Astrocyte of the cerebellum (primary cell): ENCODE data around the gene PSMB9.

ENCODE experiments used
- DNase-seq: peaks from one replicate; pipeline ENCODE4 v3.0.0-alpha.2; 2011; ENCODE audit warnings: low read depth
- H3K4me3 ChIP-seq: 2 replicates; pipeline ENCODE4 v1.5.1; 2011; ENCODE audit warnings: mild to moderate bottlenecking, low read depth, low read length, moderate library complexity
- in situ Hi-C: cut with HindIII; loops from 2 replicates; pipeline ENCODE4 v1.10.0; 2017; ENCODE audit warnings: low sequenced_read_pairs
- TF ChIP-seq, protein P1 (sequence below): IDR thresholded peaks from 2 replicates; pipeline ENCODE4 v1.5.1; 2012; ENCODE audit warnings: low read length, low read depth, moderate library complexity, mild to moderate bottlenecking; ENCODE audit errors: missing control alignments

PSMB9 gene

DNA sequence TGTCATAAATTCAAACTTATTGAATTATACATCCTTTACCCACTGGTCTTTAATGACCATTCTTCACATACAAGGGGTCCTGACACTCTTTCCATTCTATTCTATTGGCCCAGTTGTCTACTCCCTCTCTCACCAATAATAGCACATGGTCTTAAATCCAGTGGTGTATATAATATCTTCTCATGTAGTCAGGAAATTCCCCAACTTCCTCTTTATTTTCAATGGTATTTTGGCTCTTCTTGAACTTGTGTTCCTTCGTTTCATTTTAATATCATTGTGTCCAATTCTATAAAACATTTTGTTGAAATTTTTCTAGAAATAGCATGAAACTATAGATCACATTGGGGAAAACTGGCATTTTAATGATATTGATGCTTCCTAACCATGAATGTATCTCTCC, 36.8 kb downstream of the PSMB9 start:
- no peak overlapping the region for H3K4me3 ChIP-seq
- TF ChIP-seq, protein P1, sequence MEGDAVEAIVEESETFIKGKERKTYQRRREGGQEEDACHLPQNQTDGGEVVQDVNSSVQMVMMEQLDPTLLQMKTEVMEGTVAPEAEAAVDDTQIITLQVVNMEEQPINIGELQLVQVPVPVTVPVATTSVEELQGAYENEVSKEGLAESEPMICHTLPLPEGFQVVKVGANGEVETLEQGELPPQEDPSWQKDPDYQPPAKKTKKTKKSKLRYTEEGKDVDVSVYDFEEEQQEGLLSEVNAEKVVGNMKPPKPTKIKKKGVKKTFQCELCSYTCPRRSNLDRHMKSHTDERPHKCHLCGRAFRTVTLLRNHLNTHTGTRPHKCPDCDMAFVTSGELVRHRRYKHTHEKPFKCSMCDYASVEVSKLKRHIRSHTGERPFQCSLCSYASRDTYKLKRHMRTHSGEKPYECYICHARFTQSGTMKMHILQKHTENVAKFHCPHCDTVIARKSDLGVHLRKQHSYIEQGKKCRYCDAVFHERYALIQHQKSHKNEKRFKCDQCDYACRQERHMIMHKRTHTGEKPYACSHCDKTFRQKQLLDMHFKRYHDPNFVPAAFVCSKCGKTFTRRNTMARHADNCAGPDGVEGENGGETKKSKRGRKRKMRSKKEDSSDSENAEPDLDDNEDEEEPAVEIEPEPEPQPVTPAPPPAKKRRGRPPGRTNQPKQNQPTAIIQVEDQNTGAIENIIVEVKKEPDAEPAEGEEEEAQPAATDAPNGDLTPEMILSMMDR, result no peak
- no peak for DNase-seq
- in situ Hi-C loops, result no loop called here

DNA sequence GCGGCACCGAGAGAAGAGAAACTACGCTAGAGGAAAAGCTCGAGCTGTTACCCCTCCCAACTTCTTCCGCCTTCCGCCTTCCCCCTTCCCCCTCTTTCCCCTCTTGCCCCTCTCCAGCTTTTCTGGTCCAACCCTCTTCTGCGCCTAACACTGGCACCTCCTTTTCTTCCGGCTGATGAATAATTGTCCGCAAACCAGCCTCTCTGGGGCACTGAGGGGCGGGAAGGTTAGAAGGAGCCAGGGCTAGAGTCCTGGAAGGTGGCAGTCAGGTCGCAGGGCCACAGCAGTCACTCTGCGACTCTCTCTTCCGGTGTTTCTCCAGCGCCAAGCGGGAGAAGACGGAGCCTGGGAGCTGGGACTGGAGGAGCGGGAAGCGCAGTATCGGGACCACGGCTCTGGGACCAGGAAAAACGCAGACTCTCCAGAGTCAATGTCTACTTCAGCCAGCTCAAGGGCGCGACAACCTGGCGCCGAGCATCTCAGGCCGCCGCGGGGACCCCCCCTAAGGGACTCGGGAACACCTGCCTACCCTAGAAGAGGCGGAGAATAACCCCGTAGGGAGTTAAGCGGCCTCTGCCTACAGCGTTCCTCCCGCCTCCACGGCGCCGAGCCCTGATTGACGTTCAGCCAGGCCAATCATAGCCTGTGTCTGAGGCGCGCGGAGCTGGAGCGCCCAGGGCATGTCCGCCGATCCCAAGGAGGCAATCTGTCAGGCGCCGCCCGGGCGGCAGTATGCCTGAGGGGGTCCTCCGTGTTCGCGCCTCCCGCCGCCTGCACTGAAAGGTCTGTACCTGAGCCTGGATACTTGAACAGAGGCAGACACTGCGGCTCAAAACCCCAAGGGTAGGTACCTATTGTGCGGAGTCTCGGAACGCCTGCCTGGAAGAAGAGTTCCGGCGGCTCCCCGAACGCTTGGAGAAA, 40.4 kb downstream of the PSMB9 start:
- TF ChIP-seq, protein P1, result no peak
- in situ Hi-C loops, result no loop called here
- DNase-seq, result peak; percentile 75
- H3K4me3 ChIP-seq, result peak overlapping the region; percentile 83

- in situ Hi-C loops, result no loop called here
- TF ChIP-seq, protein P1, result no peak
- peak overlapping the region; percentile 83 for H3K4me3 ChIP-seq
- no peak for DNase-seq
Measured at GRCh38 chr6:32895006-32895345, 41.0 kb downstream of the PSMB9 start.

DNA sequence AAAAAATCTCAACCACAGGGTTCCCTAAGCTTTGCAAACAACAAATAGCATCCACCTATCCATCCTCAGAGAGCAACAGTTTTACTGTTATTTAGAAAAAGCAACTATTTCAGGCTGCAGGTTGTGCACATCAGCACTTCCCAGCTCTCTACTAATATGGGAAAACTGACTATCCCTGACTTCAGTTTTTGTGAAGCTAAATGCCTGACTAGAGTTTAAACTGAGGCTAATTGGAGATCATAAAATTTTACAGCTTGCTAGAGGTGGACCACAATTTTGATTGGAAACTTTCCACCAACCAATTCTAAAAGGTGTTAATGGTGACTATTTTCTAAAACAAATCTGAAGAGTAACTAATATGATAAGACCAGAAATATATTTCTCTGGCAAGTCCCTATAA, 50.0 kb downstream of the PSMB9 start:
- TF ChIP-seq, protein P1, result no peak
- H3K4me3 ChIP-seq, result no peak overlapping the region
- in situ Hi-C loops, result no loop called here
- no peak for DNase-seq

DNA sequence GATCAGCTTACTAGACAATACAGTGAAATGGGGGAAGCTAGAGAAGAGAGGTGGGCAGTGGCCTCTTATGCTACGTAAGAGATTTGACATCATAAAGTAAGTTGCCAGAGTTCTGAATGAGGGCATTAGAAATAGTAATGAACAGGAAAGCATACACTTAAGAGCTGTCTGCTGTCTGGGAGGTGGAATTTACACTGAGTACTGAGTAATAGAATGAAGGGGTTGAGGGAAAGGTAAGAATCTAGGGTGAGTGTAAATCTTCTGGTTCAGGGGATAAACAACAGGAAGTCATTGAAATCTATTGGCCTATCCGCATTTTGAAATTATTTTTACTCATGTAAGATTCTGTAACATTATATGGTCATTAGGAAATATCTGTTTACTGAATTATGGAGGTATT, 51.1 kb downstream of the PSMB9 start:
- in situ Hi-C loops, result loop anchor here (5.0 kb wide), 1 partner anchor 82 kb away; no protein-coding TSS in a partner anchor
- no peak overlapping the region for H3K4me3 ChIP-seq
- TF ChIP-seq, protein P1, result no peak
- no peak for DNase-seq

- in situ Hi-C loops, result loop anchor here (5.0 kb wide), 1 partner anchor 81 kb away; no protein-coding TSS in a partner anchor
- TF ChIP-seq, protein P1, result no peak
Measured at GRCh38 chr6:32906539-32906938, 52.5 kb downstream of the PSMB9 start.

More at GRCh38 chr6:32906539-32906938, 52.5 kb downstream of the PSMB9 start:
- no peak for DNase-seq
- no peak overlapping the region for H3K4me3 ChIP-seq
